ENCODE measurements around the gene ANKS1A.
"Not testable (repeated sequence)": the region's sequence is repeated elsewhere in the genome, so short reads cannot be mapped to it uniquely, and the experiment has no call there.

The ANKS1A gene, protein sequence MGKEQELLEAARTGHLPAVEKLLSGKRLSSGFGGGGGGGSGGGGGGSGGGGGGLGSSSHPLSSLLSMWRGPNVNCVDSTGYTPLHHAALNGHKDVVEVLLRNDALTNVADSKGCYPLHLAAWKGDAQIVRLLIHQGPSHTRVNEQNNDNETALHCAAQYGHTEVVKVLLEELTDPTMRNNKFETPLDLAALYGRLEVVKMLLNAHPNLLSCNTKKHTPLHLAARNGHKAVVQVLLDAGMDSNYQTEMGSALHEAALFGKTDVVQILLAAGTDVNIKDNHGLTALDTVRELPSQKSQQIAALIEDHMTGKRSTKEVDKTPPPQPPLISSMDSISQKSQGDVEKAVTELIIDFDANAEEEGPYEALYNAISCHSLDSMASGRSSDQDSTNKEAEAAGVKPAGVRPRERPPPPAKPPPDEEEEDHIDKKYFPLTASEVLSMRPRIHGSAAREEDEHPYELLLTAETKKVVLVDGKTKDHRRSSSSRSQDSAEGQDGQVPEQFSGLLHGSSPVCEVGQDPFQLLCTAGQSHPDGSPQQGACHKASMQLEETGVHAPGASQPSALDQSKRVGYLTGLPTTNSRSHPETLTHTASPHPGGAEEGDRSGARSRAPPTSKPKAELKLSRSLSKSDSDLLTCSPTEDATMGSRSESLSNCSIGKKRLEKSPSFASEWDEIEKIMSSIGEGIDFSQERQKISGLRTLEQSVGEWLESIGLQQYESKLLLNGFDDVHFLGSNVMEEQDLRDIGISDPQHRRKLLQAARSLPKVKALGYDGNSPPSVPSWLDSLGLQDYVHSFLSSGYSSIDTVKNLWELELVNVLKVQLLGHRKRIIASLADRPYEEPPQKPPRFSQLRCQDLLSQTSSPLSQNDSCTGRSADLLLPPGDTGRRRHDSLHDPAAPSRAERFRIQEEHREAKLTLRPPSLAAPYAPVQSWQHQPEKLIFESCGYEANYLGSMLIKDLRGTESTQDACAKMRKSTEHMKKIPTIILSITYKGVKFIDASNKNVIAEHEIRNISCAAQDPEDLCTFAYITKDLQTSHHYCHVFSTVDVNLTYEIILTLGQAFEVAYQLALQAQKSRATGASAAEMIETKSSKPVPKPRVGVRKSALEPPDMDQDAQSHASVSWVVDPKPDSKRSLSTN

GRCh38 chr6:34888874-34889555, at the start of gene ANKS1A:
Gene ANKS1A (plus strand): TSS chr6:34889255. CDS start chr6:34889403, 148 bp downstream.
- in situ Hi-C loops (cut with MboI; ENCODE audit: low pct_unique_long_range_greater_than_20kb, low sequenced_read_pairs), result no loop called here
- peak; percentile 80 for DNase-seq

DNA sequence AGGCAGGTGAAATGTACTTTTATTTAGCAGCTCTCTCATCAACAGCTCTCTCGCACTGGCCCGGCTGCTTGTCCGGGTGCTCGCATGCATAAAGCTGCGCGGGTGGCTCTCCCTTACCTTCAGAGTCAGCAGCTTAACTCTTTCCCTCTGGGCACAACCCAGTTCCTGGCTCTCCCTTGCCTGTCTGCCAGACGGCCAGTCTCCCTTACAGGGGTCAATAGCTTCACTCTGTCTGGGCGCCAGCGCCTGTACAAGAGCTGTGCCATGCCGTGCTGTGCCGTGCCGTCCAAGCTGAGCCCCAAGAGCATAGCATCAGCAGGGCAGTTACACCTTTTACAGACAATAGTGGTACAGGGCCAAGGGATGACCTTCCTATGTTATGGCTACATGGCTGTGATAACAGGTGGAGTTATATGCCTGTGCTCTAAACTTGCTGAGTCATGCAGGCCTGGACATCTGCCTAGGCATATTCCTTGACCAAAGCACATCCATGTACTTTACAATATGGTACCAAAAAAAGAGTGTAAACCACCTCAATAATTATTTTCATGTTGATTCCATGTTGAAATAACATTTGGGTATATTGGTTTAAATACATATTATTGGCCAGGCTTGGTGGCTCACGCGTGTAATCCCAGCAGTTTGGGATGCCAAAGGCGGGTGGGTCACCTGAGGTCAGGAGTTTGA, 49.2 kb upstream of the ANKS1A start:
- no peak for DNase-seq
- in situ Hi-C loops (cut with MboI; ENCODE audit: low pct_unique_long_range_greater_than_20kb, low sequenced_read_pairs), result no loop called here

DNA sequence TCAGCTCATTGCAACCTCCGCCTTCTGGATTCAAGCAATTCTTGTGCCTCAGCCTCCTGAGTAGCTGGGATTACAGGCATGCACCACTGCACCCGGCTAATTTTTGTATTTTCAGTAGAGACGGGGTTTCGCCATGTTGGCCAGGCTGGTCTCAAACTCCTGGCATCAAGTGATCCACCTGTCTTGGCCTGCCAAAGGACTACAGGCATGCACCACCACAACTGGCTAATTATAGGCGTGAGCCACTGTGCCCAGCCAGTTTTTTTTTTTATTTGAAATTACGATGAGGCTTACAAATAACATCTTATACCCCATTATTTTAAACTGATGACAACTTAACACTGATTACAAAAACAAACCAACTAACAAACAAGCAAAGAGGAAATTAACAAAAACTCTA, 40.0 kb upstream of the ANKS1A start:
- DNase-seq; in situ Hi-C loops (cut with MboI; ENCODE audit: low pct_unique_long_range_greater_than_20kb, low sequenced_read_pairs): not testable (repeated sequence)

GRCh38 chr6:34851361-34851760, 37.7 kb upstream of the ANKS1A start:
- in situ Hi-C loops (cut with MboI; ENCODE audit: low pct_unique_long_range_greater_than_20kb, low sequenced_read_pairs), result no loop called here

DNA sequence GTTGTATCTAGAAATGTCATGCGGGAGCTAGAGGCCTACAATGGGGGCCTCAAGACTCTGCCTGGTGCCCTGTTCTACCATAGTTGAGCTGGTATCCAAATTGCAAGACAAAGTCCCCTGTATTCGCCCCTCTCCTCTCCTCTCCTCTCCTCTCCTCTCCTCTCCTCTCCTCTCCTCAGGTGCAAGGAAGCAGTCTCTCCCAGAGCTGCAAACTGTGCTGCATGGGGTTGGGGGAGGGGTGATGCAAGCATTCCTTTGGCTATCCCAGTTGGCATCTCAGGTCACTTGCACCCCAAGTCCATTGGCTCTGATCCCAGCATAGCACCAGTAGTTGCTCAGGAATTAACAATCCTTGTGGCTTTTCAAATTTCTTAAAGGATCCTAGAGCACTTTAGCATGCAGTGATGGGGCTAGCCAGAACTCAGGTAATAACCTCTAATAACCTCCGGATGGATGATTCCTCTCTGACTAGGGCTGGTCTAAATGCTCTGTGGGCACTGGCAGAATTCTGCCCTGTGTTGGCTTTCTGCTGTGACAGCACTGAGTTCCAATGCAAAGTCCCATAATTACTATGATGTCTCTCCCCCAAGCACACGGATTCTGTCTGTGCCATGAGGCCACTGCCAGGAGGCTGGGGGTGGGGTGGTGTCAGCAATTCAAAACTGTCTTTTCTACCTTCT, 36.5 kb upstream of the ANKS1A start:
- DNase-seq, result no peak

More at GRCh38 chr6:34851361-34851760, 37.7 kb upstream of the ANKS1A start:
- no peak for DNase-seq

GRCh38 chr6:34855463-34855862, 33.6 kb upstream of the ANKS1A start:
- in situ Hi-C loops (cut with MboI; ENCODE audit: low pct_unique_long_range_greater_than_20kb, low sequenced_read_pairs), result no loop called here
- no peak for DNase-seq

More for the DNA sequence above, 36.5 kb upstream of the ANKS1A start:
- in situ Hi-C loops (cut with MboI; ENCODE audit: low pct_unique_long_range_greater_than_20kb, low sequenced_read_pairs), result no loop called here

- in situ Hi-C loops (cut with MboI; ENCODE audit: low pct_unique_long_range_greater_than_20kb, low sequenced_read_pairs), result no loop called here
- no peak for DNase-seq
These were observed 30.4 kb upstream of the ANKS1A start for GRCh38 chr6:34858681-34859080.

- in situ Hi-C loops (cut with MboI; ENCODE audit: low pct_unique_long_range_greater_than_20kb, low sequenced_read_pairs), result no loop called here
- DNase-seq, result no peak
These were observed 29.1 kb upstream of the ANKS1A start for GRCh38 chr6:34859951-34860350.

DNA sequence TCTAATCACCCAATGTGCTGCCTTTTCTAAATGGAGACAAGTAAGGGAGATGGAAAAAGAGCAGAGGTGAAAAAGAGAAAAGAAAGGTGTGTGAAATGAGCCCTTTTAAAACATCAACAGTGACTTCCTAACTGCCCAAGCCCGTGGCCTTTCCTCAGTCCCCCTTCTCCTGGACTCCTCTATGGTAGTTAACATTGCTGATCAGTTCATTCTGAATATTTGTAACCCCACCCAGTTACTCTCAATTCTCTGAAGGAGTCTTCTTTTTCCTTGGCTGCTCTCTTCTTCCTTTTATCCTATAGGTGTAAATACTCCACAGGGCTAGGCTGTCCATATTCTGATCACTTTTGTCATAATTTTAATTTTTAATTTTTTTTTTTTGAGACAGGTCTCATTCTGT, 28.3 kb upstream of the ANKS1A start:
- in situ Hi-C loops (cut with MboI; ENCODE audit: low pct_unique_long_range_greater_than_20kb, low sequenced_read_pairs), result no loop called here
- no peak for DNase-seq

DNA sequence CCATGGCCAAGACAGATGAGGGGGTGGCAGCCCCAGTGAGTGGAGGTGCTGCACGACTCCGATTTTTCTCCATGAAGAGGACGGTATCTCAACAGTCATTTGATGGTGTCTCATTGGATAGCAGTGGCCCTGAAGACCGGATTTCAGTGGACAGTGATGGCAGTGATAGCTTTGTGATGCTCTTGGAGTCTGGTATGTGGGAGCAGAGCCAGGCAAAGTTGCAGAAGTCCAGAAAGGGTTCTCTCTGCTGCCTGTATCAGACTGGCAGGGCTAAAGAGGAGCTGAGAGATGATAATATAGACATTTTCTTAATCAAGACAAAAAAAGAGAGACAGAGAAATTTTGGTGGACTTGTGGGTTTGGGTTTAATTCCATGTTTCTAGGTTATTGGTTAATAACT, 25.0 kb upstream of the ANKS1A start:
- in situ Hi-C loops (cut with MboI; ENCODE audit: low pct_unique_long_range_greater_than_20kb, low sequenced_read_pairs), result no loop called here
- DNase-seq, result no peak

DNA sequence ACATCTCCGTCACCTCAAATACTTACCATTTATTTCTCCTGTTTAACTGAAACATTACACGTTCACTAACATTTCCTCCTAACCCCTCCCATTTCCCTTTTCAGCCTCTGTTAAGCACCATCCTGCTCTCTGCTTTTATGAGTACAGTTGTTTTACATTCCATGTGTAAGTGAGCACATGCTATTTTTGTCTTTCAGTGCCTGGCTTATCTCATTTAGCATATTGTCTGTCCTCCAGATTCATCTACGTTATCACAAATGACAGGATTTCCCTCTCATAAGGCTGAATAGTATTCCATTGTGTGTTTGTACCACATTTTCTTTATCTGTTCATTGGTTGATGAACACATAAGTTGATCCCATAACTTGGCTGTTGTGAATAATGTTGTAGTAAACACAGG, 23.9 kb upstream of the ANKS1A start:
- in situ Hi-C loops (cut with MboI; ENCODE audit: low pct_unique_long_range_greater_than_20kb, low sequenced_read_pairs), result no loop called here
- peak; percentile 75 for DNase-seq

- in situ Hi-C loops (cut with MboI; ENCODE audit: low pct_unique_long_range_greater_than_20kb, low sequenced_read_pairs), result no loop called here
- no peak for DNase-seq
These were observed 22.5 kb upstream of the ANKS1A start for GRCh38 chr6:34866509-34866908.

DNA sequence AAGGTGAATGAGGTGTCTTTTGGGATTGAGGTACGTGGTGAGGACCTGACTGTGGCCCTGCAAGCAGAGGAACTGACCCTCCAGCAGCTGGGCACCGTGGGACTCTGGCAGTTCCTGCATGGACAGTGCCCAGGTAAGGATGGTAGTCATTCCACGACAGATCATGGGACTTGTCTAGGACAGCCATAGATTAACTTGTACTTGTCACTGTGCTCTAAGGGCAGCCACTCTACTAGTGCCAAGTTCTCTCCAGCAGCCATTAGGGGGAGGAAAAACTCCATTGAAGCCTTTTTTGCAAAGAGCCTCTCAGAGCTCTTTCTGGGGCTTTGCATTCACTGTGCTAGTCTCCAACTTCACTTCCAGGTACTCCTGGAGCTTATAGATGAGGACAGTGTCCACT, 21.6 kb upstream of the ANKS1A start:
- in situ Hi-C loops (cut with MboI; ENCODE audit: low pct_unique_long_range_greater_than_20kb, low sequenced_read_pairs), result no loop called here
- peak; percentile 27 for DNase-seq

DNA sequence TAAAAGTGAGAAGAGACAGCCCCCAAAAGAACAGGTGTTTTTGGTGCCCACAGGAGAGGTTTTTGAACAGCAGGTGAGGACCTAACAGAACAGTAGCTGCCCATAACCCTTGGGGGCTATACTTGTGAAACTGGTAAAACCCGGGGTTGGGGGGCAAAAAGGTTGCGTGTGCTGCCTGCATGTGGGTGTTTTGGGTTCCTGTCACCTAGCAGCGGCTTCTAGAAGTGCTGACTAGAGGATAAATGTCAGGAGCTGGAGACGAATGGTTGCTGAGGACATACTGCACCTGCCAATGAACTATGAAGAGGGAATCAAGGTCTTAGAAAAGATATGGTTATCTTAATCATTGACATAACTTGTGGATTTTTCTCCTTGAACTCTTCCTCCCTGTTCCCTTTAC, 17.2 kb upstream of the ANKS1A start:
- DNase-seq, result no peak
- in situ Hi-C loops (cut with MboI; ENCODE audit: low pct_unique_long_range_greater_than_20kb, low sequenced_read_pairs), result no loop called here

DNA sequence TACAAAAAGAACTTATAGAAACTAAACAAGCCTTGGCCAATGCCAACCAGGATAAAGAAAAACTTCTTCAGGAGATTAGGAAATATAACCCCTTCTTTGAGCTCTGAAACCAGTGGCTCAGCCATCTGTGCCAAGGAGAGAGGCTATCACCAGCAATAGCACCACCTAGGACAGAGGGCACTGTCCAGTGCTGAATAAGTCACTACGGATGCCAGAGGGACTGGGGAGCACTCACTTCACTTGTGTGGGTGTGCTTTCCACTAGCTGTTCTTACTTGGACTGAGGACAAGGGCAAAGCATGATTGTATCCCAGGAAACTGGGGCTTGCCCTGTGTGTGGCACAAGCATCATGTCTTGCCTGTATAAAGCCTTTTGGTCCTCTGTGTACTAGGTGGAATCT, 16.7 kb upstream of the ANKS1A start:
- no peak for DNase-seq
- in situ Hi-C loops (cut with MboI; ENCODE audit: low pct_unique_long_range_greater_than_20kb, low sequenced_read_pairs), result no loop called here

DNA sequence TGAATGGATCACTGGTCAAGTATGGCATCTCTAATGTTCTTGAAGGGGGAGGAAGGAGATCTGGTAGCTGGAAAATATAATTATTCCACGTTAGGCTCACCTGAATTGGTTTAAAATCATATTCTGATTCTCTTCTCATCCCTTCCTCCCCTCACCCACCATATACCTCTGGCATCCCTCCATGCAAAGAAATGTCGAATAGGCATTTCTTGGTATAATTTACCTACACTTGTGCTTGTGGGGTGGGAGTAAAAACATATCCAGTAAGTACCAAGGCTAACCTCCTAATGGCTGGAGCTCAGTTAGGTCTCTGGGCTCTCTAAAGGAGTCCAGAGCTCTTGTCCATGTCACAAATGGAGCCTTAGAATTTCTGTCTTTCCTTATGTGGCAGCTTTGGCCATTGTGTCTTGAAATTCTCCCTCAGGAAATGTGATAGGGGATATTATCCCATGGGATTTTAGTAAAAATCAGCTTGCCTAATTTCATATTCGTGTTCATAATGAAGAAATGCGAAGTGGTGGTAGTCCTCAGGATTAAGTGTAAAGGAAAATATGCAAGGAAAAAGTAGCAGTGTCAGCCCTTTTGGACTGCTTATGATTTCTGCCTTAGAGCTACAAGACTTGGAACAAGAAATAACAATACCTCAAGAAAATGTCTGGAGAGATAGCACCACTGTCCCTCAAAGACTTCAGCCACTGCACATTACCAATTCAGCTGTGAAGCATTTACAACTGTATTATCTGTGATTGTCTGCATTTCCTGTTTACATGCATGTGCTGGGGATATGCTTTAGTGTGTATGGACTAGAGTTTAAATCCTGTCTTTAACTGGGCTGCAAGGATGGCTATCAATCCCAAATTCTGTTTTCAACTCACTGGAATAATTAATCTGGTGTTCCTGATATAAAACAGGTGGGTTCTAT, 13.5 kb upstream of the ANKS1A start:
- no peak for DNase-seq
- in situ Hi-C loops (cut with MboI; ENCODE audit: low pct_unique_long_range_greater_than_20kb, low sequenced_read_pairs), result no loop called here

- in situ Hi-C loops (cut with MboI; ENCODE audit: low pct_unique_long_range_greater_than_20kb, low sequenced_read_pairs), result no loop called here
- no peak for DNase-seq
These were observed 12.6 kb upstream of the ANKS1A start for GRCh38 chr6:34876472-34876871.
